Kidney (tissue), 14 donors: ENCODE data around the gene TGFBR2. TPM values are rescaled to one million over a fixed set of nuclear protein-coding genes. Genes with fewer than 3 reads are reported as not detected.
A peak's percentile ranks its signal among the peaks of the same experiment; 100 is the strongest.

Source experiments
- DNase-seq, 5 donors: peaks; one replicate each; pipeline ENCODE4 v3.0.0-alpha.2; 2013 to 2020
- FAIRE-seq: peaks from 2 replicates; lab custom pipeline; 2012; peaks lifted over from hg19 to GRCh38; lab: Jason Lieb, UNC
- H3K27ac ChIP-seq, 2 donors: one replicate each; pipeline ENCODE4 v1.7.0; 2013; ENCODE audit warnings: low read depth in 2 of 2, low read length in 2 of 2, inconsistent platforms in 1 of 2
- H3K27me3 ChIP-seq: one replicate; pipeline ENCODE4 v1.7.1; 2013; ENCODE audit warnings: low read length, inconsistent platforms; ENCODE audit not compliant: control insufficient read depth, insufficient read depth
- H3K36me3 ChIP-seq, 3 donors: one replicate each; pipeline versions ENCODE4 v1.7.0 to v1.7.1; 2013; ENCODE audit warnings: low read length in 3 of 3, control low read depth in 1 of 3, inconsistent platforms in 1 of 3; ENCODE audit not compliant: insufficient read depth in 3 of 3, control insufficient read depth in 2 of 3
- H3K4me1 ChIP-seq, 3 donors: one replicate each; pipeline versions ENCODE4 v1.7.0 to v1.7.1; 2013; ENCODE audit warnings: low read length in 3 of 3, inconsistent platforms in 1 of 3, low read depth in 1 of 3; ENCODE audit not compliant: control insufficient read depth in 2 of 3, insufficient read depth in 2 of 3
- H3K4me3 ChIP-seq, 3 donors: one replicate each; pipeline versions ENCODE4 v1.7.0 to v1.8.1; 2013; ENCODE audit warnings: low read length in 3 of 3, control low read depth in 1 of 3, inconsistent platforms in 1 of 3
- H3K9ac ChIP-seq, 3 donors: one replicate each; pipeline versions ENCODE4 v1.7.0 to v1.7.1; 2013; ENCODE audit warnings: low read length in 3 of 3, control low read depth in 1 of 3, inconsistent platforms in 1 of 3
- H3K9me3 ChIP-seq, 3 donors: one replicate each; pipeline versions ENCODE4 v1.7.0 to v1.7.1; 2013; ENCODE audit warnings: low read length in 3 of 3, control low read depth in 1 of 3, inconsistent platforms in 1 of 3; ENCODE audit not compliant: control insufficient read depth in 2 of 3, insufficient read depth in 1 of 3
- CTCF ChIP-seq: IDR thresholded peaks from 3 replicates; pipeline ENCODE4 v1.5.1; 2012; ENCODE audit warnings: mild to moderate bottlenecking, moderate library complexity, borderline replicate concordance; ENCODE audit not compliant: insufficient read depth; ENCODE audit errors: extremely low read depth
- intact Hi-C: fragments of 100-400 bp; cut with DNase I; formaldehyde crosslinking; loops from one replicate; pipeline ENCODE4 v1.11.1; 2022
- polyA plus RNA-seq: library from polyadenylated mRNA; stranded (reverse); fragments of 350-450 nt; fragmentation: Illumina TruSeq; extraction: RNeasy Lipid Tissue Mini Kit (QIAGEN cat#74804); gene quantifications from one replicate; pipeline ENCODE4 v1.2.3, GENCODE V29; 2014; ENCODE audit warnings: low read depth, low replicate concordance; ENCODE audit not compliant: insufficient read depth
- total RNA-seq: library from RNA; stranded (reverse); fragmentation: NEBNext Ultra II Directional; extraction: Animal tissue kit (Norgen Biotek cat#: 25700); gene quantifications from one replicate; pipeline ENCODE4 v1.2.1, GENCODE V29; 2021
- donor health status: control.
- donor health status: control.
- donor health status: control.
- donor health status: control.
- donor health status: control.
- donor health status: DM: yes; HTN: yes; CAD: no.
- donor health status: Normal renal cell carcinoma (clear cell type).

The TGFBR2 gene
- total and polyA plus RNA-seq, 2 donors from 2014 or later, result 81.8 to 243 TPM

- H3K9me3 ChIP-seq, result no peaks in the 10 kb centered on the region
- H3K4me3 ChIP-seq, result no peak overlapping the region
- DNase-seq, result peak in 3 of 5 donors; percentile 56 to 88 (median 85)
- no peaks in the 10 kb centered on the region for H3K27me3 ChIP-seq
- FAIRE-seq, result peak; percentile 92
- no peak overlapping the region for H3K9ac ChIP-seq
- intact Hi-C loops, result no loop called here
- H3K27ac ChIP-seq, result no peak overlapping the region
- H3K36me3 ChIP-seq, result peaks cover 0 to 21% (median 15%) of the 10 kb centered on the region in 3 donors
- TF ChIP-seq CTCF, result peak; percentile 91
- H3K4me1 ChIP-seq, result peaks cover 8 to 24% (median 14%) of the 10 kb centered on the region in 3 donors
These were observed 87.2 kb downstream of the TGFBR2 start for GRCh38 chr3:30693470-30694120.

GRCh38 chr3:30694148-30694547, 87.7 kb downstream of the TGFBR2 start:
- Histone ChIP-seq H3K9me3 (no peaks in the 10 kb centered on the region), H3K27me3 (no peaks in the 10 kb centered on the region), H3K4me1 (peaks cover 2 to 18% (median 9%) of the 10 kb centered on the region in 3 donors), H3K27ac (no peak overlapping the region), H3K9ac (no peak overlapping the region), H3K36me3 (peaks cover 0 to 21% (median 15%) of the 10 kb centered on the region in 3 donors), H3K4me3 (no peak overlapping the region)
- TF ChIP-seq CTCF, result no peak
- intact Hi-C loops, result no loop called here
- DNase-seq (no peak), FAIRE-seq (no peak)

GRCh38 chr3:30694668-30695067, 88.3 kb downstream of the TGFBR2 start:
- no peaks in the 10 kb centered on the region for H3K9me3 ChIP-seq
- H3K36me3 ChIP-seq, result peaks cover 0 to 21% (median 15%) of the 10 kb centered on the region in 3 donors
- peaks cover 2 to 16% (median 5%) of the 10 kb centered on the region in 3 donors for H3K4me1 ChIP-seq
- no peak for TF ChIP-seq CTCF
- H3K27me3 ChIP-seq, result no peaks in the 10 kb centered on the region
- H3K9ac ChIP-seq, result no peak overlapping the region
- H3K27ac ChIP-seq, result no peak overlapping the region
- H3K4me3 ChIP-seq, result no peak overlapping the region
- FAIRE-seq (no peak), DNase-seq (no peak)
- intact Hi-C loops, result no loop called here
